Ovary (tissue), 9 donors: Measurements from ENCODE around the gene MYL4. TPM values are rescaled to one million over a fixed set of nuclear protein-coding genes. Genes with fewer than 3 reads are reported as not detected.

Experiments used
- DNase-seq, 5 donors: peaks; one replicate each; pipeline ENCODE4 v3.0.0-alpha.2; 2019 to 2020
- H3K27ac ChIP-seq, 2 donors: fragments of 200-600 bp; one replicate each; pipeline versions ENCODE4 v1.5.1 to v1.8.0; 2019 to 2022
- H3K27me3 ChIP-seq: fragments of 200-600 bp; one replicate; pipeline ENCODE4 v1.8.0; 2022
- H3K36me3 ChIP-seq: fragments of 200-600 bp; sonication (generic); one replicate; pipeline ENCODE4 v1.5.1; 2019
- H3K4me1 ChIP-seq: one replicate; pipeline ENCODE4 v1.8.1; 2013; ENCODE audit warnings: mild to moderate bottlenecking, moderate library complexity; ENCODE audit not compliant: insufficient read depth
- H3K4me3 ChIP-seq: fragments of 200-600 bp; sonication (generic); one replicate; pipeline ENCODE4 v1.5.1; 2017
- H3K9me3 ChIP-seq, 2 donors: fragments of 200-600 bp in 1 of 2; sonication (generic) in 1 of 2; one replicate each; pipeline versions ENCODE4 v1.5.1 to v1.8.1; 2013 to 2019; ENCODE audit warnings: mild to moderate bottlenecking in 1 of 2, moderate library complexity in 1 of 2
- EP300 ChIP-seq: sonication (generic); formaldehyde crosslinking; IDR thresholded peaks from one replicate; pipeline ENCODE4 v1.6.1; 2017; ENCODE audit warnings: antibody characterized with exemption
- POLR2A ChIP-seq: fragments of 450-650 bp; IDR thresholded peaks from one replicate; pipeline ENCODE4 v1.6.1; 2017; ENCODE audit warnings: antibody characterized with exemption, mild to moderate bottlenecking, moderate library complexity
- WGBS, 3 donors: extraction: QIAGEN DNeasy Blood & Tissue Kit in 1 of 3; methylation state at CpG; one replicate each; pipeline versions ENCODE4 v1.1.5 to v1.1.7; 2013 to 2017; 5-methylcytosine and 5-hydroxymethylcytosine counted together
- intact Hi-C, 4 donors: fragments of 100-400 bp; cut with DNase I; formaldehyde crosslinking; loops; one replicate each; pipeline versions ENCODE4 v1.11.0 to v1.15.1; 2022 to 2023
- polyA plus RNA-seq, 2 donors: library from polyadenylated mRNA; stranded (reverse); fragments of 200-250 nt in 1 of 2; fragments of 350-450 nt in 1 of 2; fragmentation: Illumina TruSeq in 1 of 2; extraction: RNeasy Lipid Tissue Mini Kit (QIAGEN cat#74804) in 1 of 2; gene quantifications; one replicate each; pipeline ENCODE4 v1.2.3, GENCODE V29; 2013 to 2014
- total RNA-seq, 7 donors: library from RNA; depleted of rRNA in 2 of 7; stranded (reverse); fragments of >200 nt in 2 of 7; fragmentation: NEBNext Ultra II Directional in 3 of 7; extraction: Animal tissue kit (Norgen Biotek cat#: 25700) in 3 of 7; gene quantifications; one replicate each; pipeline versions ENCODE4 v1.1.0 to v1.2.4, GENCODE V29; 2016 to 2023
- TF ChIP-seq, protein P1 (sequence below), 3 donors: fragments of 450-650 bp in 2 of 3; fragments of 200-600 bp in 1 of 3; IDR thresholded peaks; one replicate each; pipeline versions ENCODE4 v1.5.1 to v1.8.0; 2016 to 2022; ENCODE audit warnings: antibody characterized with exemption in 3 of 3, mild to moderate bottlenecking in 1 of 3
- donor health status: DM: no; HTN: no; CAD: no; lungs with moderate emphysema.
- donor health status: DM: no; HTN: no; CAD: no.
- donor health status: Bipolar disorder and iron deficiency.
- donor health status: DM: yes; HTN: yes; CAD: no.
- donor health status: DM: no; HTN: no; CAD: no.
- donor health status: DM: yes; HTN: yes; CAD: no.

MYL4 gene
- total and polyA plus RNA-seq, 9 donors = 0.28 to 0.79 (median 0.37) TPM; not detected in 5

DNA sequence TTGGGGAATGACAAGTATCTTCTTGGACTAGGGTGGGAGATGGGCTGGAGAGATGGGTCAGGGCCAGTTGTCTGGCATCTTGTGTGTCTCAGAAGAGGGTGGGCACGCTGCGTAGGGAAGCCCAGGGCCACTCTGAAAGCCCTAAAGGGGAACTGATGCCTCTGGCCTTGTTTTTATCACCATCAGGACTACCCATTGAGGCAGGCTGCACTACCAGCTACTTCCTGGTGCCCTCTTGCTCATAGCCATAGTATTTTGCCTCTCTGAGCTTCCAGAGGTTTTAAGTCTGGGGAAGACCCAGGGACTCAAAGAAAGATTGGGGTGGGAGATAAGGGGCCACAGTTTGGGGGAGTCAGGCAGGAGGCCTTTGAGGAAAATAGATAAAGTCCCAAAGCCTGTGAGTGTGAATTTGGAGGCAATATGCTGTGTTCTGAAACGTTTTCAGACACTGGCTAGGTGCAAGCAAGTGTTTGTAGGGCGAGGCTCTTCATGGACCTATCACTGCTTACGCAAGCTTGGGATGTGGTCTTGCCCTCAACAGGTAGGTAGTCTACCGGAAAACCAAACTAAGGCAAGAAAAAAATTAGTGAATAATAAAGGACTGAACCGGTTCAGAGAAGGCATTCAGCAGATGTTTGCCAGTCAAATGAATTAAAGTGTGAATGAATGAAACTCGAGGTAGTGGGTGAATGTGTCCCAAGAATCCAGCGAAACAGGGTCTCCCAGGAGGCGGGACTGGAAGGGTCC lies 43.8 kb downstream of the MYL4 start:
- Histone ChIP-seq H3K4me3 (peak overlapping the region; percentile 52), H3K36me3 (no peaks in the 10 kb centered on the region), H3K27ac (no peak overlapping the region), H3K9me3 (no peaks in the 10 kb centered on the region), H3K4me1 (no peaks in the 10 kb centered on the region), H3K27me3 (no peaks in the 10 kb centered on the region)
- intact Hi-C loops = loop anchor here in 1 of 4 donors (1.0 kb wide), 1 partner anchor 24 kb away; no protein-coding TSS in a partner anchor
- TF ChIP-seq, protein P1, sequence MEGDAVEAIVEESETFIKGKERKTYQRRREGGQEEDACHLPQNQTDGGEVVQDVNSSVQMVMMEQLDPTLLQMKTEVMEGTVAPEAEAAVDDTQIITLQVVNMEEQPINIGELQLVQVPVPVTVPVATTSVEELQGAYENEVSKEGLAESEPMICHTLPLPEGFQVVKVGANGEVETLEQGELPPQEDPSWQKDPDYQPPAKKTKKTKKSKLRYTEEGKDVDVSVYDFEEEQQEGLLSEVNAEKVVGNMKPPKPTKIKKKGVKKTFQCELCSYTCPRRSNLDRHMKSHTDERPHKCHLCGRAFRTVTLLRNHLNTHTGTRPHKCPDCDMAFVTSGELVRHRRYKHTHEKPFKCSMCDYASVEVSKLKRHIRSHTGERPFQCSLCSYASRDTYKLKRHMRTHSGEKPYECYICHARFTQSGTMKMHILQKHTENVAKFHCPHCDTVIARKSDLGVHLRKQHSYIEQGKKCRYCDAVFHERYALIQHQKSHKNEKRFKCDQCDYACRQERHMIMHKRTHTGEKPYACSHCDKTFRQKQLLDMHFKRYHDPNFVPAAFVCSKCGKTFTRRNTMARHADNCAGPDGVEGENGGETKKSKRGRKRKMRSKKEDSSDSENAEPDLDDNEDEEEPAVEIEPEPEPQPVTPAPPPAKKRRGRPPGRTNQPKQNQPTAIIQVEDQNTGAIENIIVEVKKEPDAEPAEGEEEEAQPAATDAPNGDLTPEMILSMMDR (IDR thresholded peaks at IDR 0.05) = no peak
- TF ChIP-seq POLR2A = no peak
- no peak for TF ChIP-seq EP300
- WGBS, 3 donors = 63 to 66% (median 63%) methylated on average over 10 of the region's 10 CpGs
- no peak for DNase-seq

DNA sequence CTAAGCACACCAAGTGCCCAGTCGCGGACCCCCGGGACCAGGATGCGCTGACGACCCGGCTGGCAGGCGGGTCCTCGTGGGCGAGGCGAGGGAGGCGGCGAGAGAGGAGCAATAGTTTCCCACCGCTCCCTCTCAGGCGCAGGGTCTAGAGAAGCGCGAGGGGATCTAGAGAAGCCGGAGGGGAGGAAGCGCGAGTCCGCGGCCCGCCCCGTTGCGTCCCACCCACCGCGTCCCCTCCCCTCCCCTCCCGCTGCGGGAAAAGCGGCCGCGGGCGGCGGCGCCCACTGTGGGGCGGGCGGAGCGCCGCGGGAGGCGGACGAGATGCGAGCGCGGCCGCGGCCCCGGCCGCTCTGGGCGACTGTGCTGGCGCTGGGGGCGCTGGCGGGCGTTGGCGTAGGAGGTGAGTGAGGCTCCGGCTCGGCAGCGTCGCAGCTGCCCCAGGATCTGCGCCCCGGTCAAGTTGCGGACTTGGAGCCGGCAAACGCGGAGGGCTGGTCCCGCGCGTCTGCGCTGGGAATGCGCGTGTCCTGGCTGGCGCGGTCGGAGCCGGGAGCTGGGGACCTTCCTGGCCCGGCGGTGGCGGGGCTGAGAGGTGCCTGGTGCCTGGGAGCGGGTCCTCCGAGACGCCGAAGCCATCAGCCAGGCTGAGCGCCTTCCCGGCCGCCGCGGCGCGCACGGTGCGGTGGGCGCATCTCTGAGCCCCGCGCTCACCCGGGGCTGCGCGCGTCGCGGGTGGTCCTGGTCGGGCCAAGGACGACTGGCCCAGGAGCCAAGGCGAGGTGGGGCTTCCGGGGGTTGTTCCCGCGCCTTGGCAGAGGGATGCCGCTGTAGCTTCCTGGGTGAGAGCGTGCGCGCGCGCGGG lies 44.6 kb downstream of the MYL4 start, which contains the start of gene ITGB3:
ITGB3 (plus strand) TSS at position 287 of the 862 bp plus-strand sequence; CDS start at position 322, 35 bp downstream.
- TF ChIP-seq POLR2A = no peak
- TF ChIP-seq EP300 = no peak
- TF ChIP-seq, protein P1 (IDR thresholded peaks at IDR 0.05) = peak in 2 of 3 donors; percentile 40
- Histone ChIP-seq H3K9me3 (no peaks in the 10 kb centered on the region), H3K4me3 (peak within 1 kb of the TSS; percentile 52), H3K27me3 (no peaks in the 10 kb centered on the region), H3K4me1 (no peaks in the 10 kb centered on the region), H3K27ac (no peak within 1 kb of the TSS), H3K36me3 (no peaks in the 10 kb centered on the region)
- 0 to 1% (median 0%) methylated on average over 80 to 110 of the region's 112 CpGs for WGBS, 3 donors
- peak; percentile 68 to 83 (median 75) for DNase-seq
- intact Hi-C loops = loop anchor here in 1 of 4 donors (1.0 kb wide), 1 partner anchor 24 kb away; no protein-coding TSS in a partner anchor

DNA sequence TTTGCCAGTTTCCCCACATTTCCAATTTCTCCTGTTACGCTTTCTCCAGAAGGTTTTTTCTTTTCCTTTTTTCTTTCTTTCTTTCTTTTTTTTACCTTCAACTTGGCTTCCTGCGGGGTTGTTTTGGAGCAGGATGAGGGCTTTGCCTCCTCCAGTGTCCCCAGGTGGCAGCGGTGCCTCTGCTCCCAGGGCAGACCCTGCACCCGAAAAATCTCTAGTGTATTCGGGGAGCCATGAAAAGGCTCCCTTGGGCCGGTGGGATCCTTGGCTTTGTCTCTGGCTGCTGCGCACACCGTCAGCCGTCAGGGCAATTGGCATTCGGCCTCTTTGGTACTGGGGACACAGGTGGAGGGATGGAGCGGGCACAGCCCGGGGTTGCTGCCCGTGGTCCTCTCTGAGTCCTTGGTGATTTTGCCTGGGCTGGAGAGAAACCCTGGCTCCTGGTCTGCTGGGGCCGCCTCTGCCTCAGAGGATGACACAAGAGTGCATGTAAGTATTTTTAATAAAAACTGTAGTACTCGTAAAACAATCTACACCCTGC lies 45.3 kb downstream of the MYL4 start:
- H3K4me3 ChIP-seq = peak overlapping the region; percentile 52
- intact Hi-C loops = no loop called here
- no peaks in the 10 kb centered on the region for H3K36me3 ChIP-seq
- WGBS, 3 donors = 16 to 27% (median 18%) methylated on average over 15 of the region's 15 CpGs
- H3K4me1 ChIP-seq = no peaks in the 10 kb centered on the region
- no peak for DNase-seq
- no peaks in the 10 kb centered on the region for H3K9me3 ChIP-seq
- H3K27ac ChIP-seq = no peak overlapping the region
- no peaks in the 10 kb centered on the region for H3K27me3 ChIP-seq
- TF ChIP-seq POLR2A = no peak
- TF ChIP-seq, protein P1 (IDR thresholded peaks at IDR 0.05) = no peak
- no peak for TF ChIP-seq EP300

DNA sequence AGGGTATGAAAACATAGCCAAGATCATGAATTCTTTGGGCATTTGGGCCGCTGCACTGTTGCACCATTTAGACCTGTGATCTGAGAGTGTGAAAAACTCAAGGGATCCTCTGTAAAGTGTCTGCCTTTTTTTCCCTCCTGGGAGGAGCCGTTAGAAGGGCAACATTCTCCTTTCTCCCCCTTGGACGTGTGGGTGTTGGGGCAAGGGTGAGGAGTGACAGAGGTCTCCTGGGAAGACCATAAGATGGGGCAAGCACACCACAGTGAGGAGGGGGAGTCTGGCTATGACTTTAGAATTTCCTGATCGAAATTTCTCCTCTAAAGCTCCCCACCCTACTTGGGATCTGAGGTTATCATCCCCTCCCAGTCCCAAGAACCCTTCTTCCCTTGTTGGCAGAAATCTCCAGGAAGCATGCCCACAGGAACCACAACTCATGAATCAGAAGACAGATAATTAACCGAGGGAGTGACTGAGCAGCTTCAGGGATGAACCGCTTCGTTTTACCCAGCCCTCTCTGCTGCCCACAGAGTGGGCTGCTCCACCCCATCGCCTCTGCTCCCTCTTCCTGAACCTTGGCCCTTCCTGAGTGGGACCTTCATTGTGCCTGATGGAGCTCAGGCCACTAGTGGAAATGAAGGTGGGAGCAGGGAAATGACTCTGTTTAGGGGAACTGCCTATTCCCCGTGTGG lies 48.6 kb downstream of the MYL4 start:
- H3K9me3 ChIP-seq = no peaks in the 10 kb centered on the region
- no peak overlapping the region for H3K4me3 ChIP-seq
- intact Hi-C loops = no loop called here
- no peaks in the 10 kb centered on the region for H3K27me3 ChIP-seq
- H3K27ac ChIP-seq = no peak overlapping the region
- TF ChIP-seq EP300 = no peak
- TF ChIP-seq, protein P1 (IDR thresholded peaks at IDR 0.05) = no peak
- TF ChIP-seq POLR2A = no peak
- no peaks in the 10 kb centered on the region for H3K36me3 ChIP-seq
- no peaks in the 10 kb centered on the region for H3K4me1 ChIP-seq
- WGBS, 3 donors = 23 to 28% (median 28%) methylated on average over 9 of the region's 9 CpGs
- DNase-seq = no peak
